ENCODE results near the gene RPS15.

DNA sequence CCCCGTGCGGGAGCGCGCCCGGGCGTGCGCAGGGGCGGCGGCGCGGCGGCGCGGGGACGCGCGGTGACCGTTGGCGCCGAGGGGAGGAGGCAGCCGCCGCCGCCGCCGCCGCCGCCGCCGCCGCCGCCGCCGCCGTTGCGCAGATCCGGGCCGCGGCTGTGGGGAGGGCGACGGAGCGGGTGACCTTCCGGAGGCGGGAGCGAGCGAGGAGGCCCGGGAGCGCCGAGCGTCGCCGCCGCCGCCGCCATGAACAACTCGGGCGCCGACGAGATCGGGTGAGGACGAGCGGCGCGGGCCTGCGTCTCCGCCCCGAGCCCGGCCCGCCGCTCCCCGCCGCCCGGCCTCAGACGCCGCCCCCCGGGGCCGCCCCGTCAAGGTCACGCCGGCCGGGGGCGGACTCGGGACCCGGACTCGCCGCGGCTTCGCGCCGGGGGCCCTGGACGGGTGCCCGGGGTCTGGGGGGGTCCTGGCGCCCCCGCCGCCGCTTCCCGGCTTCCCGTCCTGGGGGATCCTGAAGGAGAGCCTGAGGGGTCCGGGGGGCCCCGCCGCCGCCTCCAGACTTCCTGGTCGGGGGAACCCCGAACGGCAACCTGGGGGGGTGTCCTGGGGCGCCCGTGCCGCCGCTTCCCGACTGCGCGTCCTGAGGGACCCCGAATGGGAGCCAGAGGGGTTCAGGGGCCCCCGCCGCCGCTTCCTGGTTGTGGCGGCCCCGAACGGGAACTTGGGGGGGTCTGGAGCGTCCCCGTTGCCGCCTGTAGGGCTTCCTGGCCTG, 30.5 kb upstream of the RPS15 start, which contains the start of gene DAZAP1:
- TF ChIP-seq FOXA1 (IDR thresholded peaks at IDR 0.05) (no peak), FOXK2 (IDR thresholded peaks at IDR 0.05) (no peak), SUZ12 (IDR thresholded peaks at IDR 0.05) (no peak), FOXM1 (IDR thresholded peaks at IDR 0.05; ENCODE audit: borderline replicate concordance) (no peak), NFRKB (IDR thresholded peaks at IDR 0.05) (no peak), ARNT (IDR thresholded peaks at IDR 0.05) (no peak), TARDBP (IDR thresholded peaks at IDR 0.05) (no peak), BHLHE40 (IDR thresholded peaks at IDR 0.05; ENCODE audit: borderline replicate concordance) (no peak)

Measured in HEK293T (cell line).